ENCODE data around the gene ROR1. TPM values are rescaled to one million over a fixed set of nuclear protein-coding genes. Genes with fewer than 3 reads are reported as not detected.

Gene ROR1
- total and polyA plus RNA-seq, 9 of the 15 experiments (the other 6 are each of a cell fraction or from before 2014, with no cell fraction given), result 0.02 TPM; not detected in 8

DNA sequence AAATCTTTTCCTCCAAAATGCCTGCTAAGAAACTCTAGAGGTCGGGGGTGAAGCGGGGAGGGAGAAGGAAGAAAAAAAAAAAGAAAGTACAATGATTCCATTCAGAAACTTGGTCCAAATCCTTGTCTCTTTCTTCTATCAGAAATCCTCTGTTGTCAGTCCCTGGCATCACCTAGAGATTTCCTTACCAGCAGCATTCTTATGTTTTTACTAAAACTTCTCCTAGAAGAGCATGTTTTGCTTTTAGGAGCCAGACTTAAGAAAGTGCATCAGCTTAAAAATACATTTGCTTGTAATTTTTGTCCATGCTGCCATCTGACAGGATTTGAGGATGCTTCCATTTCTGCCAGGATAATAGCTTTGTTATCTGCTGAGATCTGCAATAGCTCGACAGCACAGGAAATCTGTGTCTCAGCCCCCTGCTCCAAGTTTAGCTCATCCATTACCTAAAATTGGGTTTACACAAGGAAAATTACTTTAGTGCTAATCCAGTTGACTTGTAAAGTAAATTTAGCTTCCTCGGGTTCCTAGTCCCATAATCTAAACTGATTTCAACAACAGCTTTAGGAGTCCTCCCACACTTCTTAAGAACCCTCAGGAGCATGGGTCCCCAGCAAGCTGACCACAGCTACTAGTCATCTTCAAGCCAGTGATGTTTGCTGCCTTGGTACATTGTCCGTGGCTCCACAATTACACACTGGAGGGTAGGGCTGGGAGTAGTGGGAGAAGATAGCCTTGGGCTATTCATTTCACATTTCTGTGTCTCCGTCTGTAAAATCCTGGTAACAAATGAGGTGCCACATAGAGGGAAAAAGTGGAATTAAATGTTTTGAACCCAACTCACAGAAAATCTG is 337.3 kb downstream of the ROR1 start:
- WGBS (ENCODE audit: insufficient coverage, low coverage, missing lambda C conversion rate), result 1% methylated on average over 4 of the region's 6 CpGs
- no peaks in the 10 kb centered on the region for H3K27me3 ChIP-seq (ENCODE audit: control insufficient read depth in 2 of 2, insufficient read depth in 2 of 2, low read length in 2 of 2)
- H3K79me2 ChIP-seq (ENCODE audit: control insufficient read depth, insufficient read depth, low read length), result no peaks in the 10 kb centered on the region
- in situ Hi-C loops (cut with MboI), result no loop called here
- H3K36me3 ChIP-seq (ENCODE audit: control insufficient read depth, insufficient read depth, low read length), result no peaks in the 10 kb centered on the region
- no peaks in the 10 kb centered on the region for H4K20me1 ChIP-seq (replicated peaks; ENCODE audit: control insufficient read depth, insufficient read depth, low read length)
- CTCF ChIA-PET (ENCODE audit: low intra/inter-chr PET ratio), result no interaction called here
- H3K4me1 ChIP-seq (replicated peaks in 1 of 2; ENCODE audit: control insufficient read depth in 2 of 2, insufficient read depth in 2 of 2, low read length in 2 of 2), result no peaks in the 10 kb centered on the region
- H3K9ac ChIP-seq (ENCODE audit: insufficient read depth in 1 of 2, low read depth in 2 of 2, low read length in 2 of 2), result no peak overlapping the region
- ATAC-seq, result no peak
- DNase-seq (ENCODE audit: extremely low read depth in 1 of 4, low spot score in 3 of 4), result no peak
- TF ChIP-seq SRF (CRISPR knock-in tag; IDR thresholded peaks at IDR 0.05), result no peak
- TF ChIP-seq ZNF707 (CRISPR knock-in tag; conservative IDR thresholded peaks at IDR 0.05), result no peak
- no peak for TF ChIP-seq BCOR (IDR thresholded peaks at IDR 0.05)
- intact Hi-C loops (cut with micrococcal nuclease), result no loop called here
- no peak for FAIRE-seq
- H3K27ac ChIP-seq (ENCODE audit: extremely low read depth, low read depth, low read length), result no peak overlapping the region
- no TSS peak for BruUV-seq (replicated peaks)
- H3K4me2 ChIP-seq (ENCODE audit: insufficient read depth, low read length), result no peak overlapping the region
- no peaks in the 10 kb centered on the region for H3K9me3 ChIP-seq (replicated peaks; ENCODE audit: control insufficient read depth, insufficient read depth, low read depth, low read length)
- H2AFZ ChIP-seq (ENCODE audit: low read depth, low read length), result no peak overlapping the region
- H3K9me1 ChIP-seq (ENCODE audit: control insufficient read depth, insufficient read depth, low read length), result no peaks in the 10 kb centered on the region
- no peak overlapping the region for H3K4me3 ChIP-seq
- POLR2A ChIA-PET, result interaction anchor here (0.5 kb wide), 1 partner anchor 179 kb away, joined by 3 read pairs; no protein-coding TSS in a partner anchor

DNA sequence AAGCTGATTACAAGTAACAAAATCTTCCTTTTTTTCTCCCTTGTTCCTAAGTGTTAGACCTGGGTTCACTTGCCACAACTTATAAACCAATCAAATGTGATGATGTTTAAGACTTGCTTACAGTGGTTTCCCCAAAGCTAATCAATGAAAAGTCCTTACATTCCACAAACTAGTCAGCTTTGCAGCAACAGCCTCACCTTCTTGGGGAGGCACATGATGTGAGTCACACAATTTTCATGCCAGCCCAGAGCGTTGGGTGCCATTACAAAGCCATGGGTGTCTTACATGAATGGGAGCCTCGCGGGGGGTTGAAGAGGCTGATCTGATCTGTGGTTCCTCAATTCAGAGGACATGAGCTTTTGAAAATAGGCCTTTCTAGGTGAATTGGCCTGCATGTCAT is 338.0 kb downstream of the ROR1 start:
- no peak for DNase-seq (ENCODE audit: extremely low read depth in 1 of 4, low spot score in 3 of 4)
- Histone ChIP-seq H2AFZ (ENCODE audit: low read depth, low read length) (no peak overlapping the region), H3K27ac (ENCODE audit: extremely low read depth, low read depth, low read length) (no peak overlapping the region), H3K79me2 (ENCODE audit: control insufficient read depth, insufficient read depth, low read length) (no peaks in the 10 kb centered on the region), H3K4me1 (replicated peaks in 1 of 2; ENCODE audit: control insufficient read depth in 2 of 2, insufficient read depth in 2 of 2, low read length in 2 of 2) (no peaks in the 10 kb centered on the region), H3K9me1 (ENCODE audit: control insufficient read depth, insufficient read depth, low read length) (no peaks in the 10 kb centered on the region), H3K4me2 (ENCODE audit: insufficient read depth, low read length) (no peak overlapping the region), H4K20me1 (replicated peaks; ENCODE audit: control insufficient read depth, insufficient read depth, low read length) (no peaks in the 10 kb centered on the region), H3K27me3 (ENCODE audit: control insufficient read depth in 2 of 2, insufficient read depth in 2 of 2, low read length in 2 of 2) (no peaks in the 10 kb centered on the region), H3K9me3 (replicated peaks; ENCODE audit: control insufficient read depth, insufficient read depth, low read depth, low read length) (no peaks in the 10 kb centered on the region), H3K36me3 (ENCODE audit: control insufficient read depth, insufficient read depth, low read length) (no peaks in the 10 kb centered on the region), H3K9ac (ENCODE audit: insufficient read depth in 1 of 2, low read depth in 2 of 2, low read length in 2 of 2) (no peak overlapping the region), H3K4me3 (no peak overlapping the region)
- ChIA-PET POLR2A (interaction anchor here (0.5 kb wide), 1 partner anchor 178 kb away, joined by 3 read pairs; no protein-coding TSS in a partner anchor), CTCF (ENCODE audit: low intra/inter-chr PET ratio) (no interaction called here)
- no peak for FAIRE-seq
- in situ Hi-C loops (cut with MboI) (no loop called here), intact Hi-C loops (cut with micrococcal nuclease) (no loop called here)
- WGBS (ENCODE audit: insufficient coverage, low coverage, missing lambda C conversion rate), result 0% methylated on average over 3 of the region's 3 CpGs
- ATAC-seq, result no peak
- BruUV-seq (replicated peaks), result no TSS peak
- TF ChIP-seq KDM2B (CRISPR knock-in tag; IDR thresholded peaks at IDR 0.05) (no peak), RHOXF2B (CRISPR knock-in tag; conservative IDR thresholded peaks at IDR 0.05) (no peak), BMI1 (IDR thresholded peaks at IDR 0.05; ENCODE audit: low read length) (no peak), BDP1 (IDR thresholded peaks at IDR 0.05; ENCODE audit: insufficient read depth, insufficient read length) (no peak), GATAD2A (IDR thresholded peaks at IDR 0.05) (no peak), GABPB1 (CRISPR knock-in tag; IDR thresholded peaks at IDR 0.05) (no peak), CBFA2T3 (IDR thresholded peaks at IDR 0.05) (no peak), TCF7 (IDR thresholded peaks at IDR 0.05; ENCODE audit: borderline replicate concordance) (no peak), NFXL1 (CRISPR knock-in tag; IDR thresholded peaks at IDR 0.05) (no peak), NR2F6 (CRISPR knock-in tag; IDR thresholded peaks at IDR 0.05) (no peak)
- TF ChIP-seq, protein P1, sequence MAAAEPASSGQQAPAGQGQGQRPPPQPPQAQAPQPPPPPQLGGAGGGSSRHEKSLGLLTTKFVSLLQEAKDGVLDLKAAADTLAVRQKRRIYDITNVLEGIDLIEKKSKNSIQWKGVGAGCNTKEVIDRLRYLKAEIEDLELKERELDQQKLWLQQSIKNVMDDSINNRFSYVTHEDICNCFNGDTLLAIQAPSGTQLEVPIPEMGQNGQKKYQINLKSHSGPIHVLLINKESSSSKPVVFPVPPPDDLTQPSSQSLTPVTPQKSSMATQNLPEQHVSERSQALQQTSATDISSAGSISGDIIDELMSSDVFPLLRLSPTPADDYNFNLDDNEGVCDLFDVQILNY (CRISPR knock-in tag; IDR thresholded peaks at IDR 0.05), result no peak
- TF ChIP-seq, protein P2, sequence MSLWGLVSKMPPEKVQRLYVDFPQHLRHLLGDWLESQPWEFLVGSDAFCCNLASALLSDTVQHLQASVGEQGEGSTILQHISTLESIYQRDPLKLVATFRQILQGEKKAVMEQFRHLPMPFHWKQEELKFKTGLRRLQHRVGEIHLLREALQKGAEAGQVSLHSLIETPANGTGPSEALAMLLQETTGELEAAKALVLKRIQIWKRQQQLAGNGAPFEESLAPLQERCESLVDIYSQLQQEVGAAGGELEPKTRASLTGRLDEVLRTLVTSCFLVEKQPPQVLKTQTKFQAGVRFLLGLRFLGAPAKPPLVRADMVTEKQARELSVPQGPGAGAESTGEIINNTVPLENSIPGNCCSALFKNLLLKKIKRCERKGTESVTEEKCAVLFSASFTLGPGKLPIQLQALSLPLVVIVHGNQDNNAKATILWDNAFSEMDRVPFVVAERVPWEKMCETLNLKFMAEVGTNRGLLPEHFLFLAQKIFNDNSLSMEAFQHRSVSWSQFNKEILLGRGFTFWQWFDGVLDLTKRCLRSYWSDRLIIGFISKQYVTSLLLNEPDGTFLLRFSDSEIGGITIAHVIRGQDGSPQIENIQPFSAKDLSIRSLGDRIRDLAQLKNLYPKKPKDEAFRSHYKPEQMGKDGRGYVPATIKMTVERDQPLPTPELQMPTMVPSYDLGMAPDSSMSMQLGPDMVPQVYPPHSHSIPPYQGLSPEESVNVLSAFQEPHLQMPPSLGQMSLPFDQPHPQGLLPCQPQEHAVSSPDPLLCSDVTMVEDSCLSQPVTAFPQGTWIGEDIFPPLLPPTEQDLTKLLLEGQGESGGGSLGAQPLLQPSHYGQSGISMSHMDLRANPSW (CRISPR knock-in tag; IDR thresholded peaks at IDR 0.05), result no peak
